Mammary microvascular endothelial cell (primary cell): Measurements from ENCODE around the gene MARCHF11. TPM values are rescaled to one million over a fixed set of nuclear protein-coding genes. Genes with fewer than 3 reads are reported as not detected.

ENCODE experiments used
- total RNA-seq: library from RNA; depleted of rRNA; stranded (reverse); fragments of >200 nt; gene quantifications from 2 replicates; pipeline ENCODE4 v1.2.3, GENCODE V29; 2015

The MARCHF11 gene, protein sequence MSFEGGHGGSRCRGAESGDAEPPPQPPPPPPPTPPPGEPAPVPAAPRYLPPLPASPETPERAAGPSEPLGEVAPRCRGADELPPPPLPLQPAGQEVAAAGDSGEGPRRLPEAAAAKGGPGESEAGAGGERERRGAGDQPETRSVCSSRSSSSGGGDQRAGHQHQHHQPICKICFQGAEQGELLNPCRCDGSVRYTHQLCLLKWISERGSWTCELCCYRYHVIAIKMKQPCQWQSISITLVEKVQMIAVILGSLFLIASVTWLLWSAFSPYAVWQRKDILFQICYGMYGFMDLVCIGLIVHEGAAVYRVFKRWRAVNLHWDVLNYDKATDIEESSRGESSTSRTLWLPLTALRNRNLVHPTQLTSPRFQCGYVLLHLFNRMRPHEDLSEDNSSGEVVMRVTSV
- total RNA-seq, result not detected in 2 replicates

DNA sequence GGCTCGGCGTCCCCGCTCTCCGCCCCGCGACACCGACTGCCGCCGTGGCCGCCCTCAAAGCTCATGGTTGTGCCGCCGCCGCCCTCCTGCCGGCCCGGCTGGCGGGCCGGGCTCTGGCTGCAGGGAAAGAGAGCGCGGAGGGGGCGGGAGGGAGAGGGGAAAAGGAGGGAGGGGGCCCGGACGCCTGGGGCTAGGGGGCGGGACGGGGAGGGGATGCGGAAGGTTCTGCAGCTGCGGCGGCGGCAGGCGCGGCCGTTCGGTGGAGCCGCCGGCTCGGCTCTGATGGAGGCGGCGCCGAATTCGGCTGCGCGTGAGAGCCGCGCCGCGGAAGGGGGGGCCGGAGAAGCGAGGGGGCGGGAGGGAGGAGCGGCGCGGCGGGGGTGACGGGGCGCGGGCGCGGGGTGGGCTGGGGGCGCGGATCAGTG is at the start of gene MARCHF11:
TSS of gene MARCHF11 (minus strand) at position 281 of the 425 bp plus-strand sequence. CDS start at position 65, 216 bp downstream.

